GM18861 (cell line): ENCODE results near the gene KLK13.

Source experiments
- ATAC-seq: cut with Tn5 transposase; IDR thresholded peaks from one replicate; pipeline ENCODE4 v1.9.1; 2021; ENCODE audit not compliant: unreplicated experiment

KLK13 gene, protein sequence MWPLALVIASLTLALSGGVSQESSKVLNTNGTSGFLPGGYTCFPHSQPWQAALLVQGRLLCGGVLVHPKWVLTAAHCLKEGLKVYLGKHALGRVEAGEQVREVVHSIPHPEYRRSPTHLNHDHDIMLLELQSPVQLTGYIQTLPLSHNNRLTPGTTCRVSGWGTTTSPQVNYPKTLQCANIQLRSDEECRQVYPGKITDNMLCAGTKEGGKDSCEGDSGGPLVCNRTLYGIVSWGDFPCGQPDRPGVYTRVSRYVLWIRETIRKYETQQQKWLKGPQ

DNA sequence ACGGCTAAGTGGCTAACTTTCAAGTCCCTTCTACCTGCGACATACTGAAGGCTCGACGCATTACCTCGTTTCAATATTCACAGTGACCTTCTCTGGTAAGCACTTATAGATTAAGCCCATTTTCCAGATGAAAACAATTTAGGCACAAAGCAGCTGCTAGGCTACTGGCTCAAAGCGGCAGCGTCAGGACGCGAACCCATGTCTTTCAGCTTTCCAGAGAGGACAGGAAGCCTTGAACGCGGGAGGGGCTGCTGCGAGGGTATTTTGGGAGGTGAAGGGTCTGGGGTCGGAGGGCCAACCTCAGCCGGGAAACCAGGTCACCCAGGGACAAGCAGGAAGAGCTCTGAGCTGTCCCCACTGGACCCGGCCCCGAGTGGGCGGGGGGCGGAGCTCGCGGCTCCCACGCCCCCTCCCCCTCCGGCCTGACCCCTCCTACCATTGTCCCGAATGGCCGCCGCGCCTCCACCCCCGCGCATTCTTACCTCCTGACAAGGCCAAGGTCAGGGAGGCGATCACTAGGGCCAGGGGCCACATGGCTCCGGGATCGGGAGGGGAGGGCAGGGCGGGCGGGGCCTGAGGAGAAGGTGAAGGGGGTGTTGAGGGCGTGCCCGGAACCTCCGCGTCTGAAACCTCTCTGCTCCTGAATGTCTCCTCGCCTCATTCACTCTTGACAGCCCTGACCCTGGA lies at the start of gene KLK13:
Gene KLK13, minus strand, starts transcription at position 559 of the 687 bp plus-strand sequence. Its CDS starts 25 bp downstream, at position 534.
- ATAC-seq, result no peak

- ATAC-seq, result no peak
Measured at GRCh38 chr19:51114087-51114729, 49.3 kb upstream of the KLK13 start.

DNA sequence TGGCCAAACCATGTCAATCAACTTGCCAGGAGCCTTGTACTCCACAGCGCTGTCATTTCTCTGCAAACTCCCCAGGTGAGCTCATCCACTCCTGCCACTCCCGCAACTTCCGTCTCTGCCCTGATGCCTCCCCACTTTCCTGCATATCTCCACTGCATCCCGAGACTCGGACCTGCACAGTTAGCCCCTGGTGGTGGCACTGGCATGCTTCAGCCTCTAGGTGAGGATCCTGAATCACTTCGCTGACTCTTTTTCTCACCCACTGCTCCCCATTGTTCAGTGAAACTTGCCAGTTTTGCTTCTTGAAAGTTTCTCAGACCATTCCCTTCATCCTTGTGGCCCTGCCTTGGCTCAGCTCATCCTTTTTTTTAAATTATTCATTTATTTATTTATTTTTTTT lies 46.7 kb upstream of the KLK13 start:
- no peak for ATAC-seq

- no peak for ATAC-seq
Measured at GRCh38 chr19:51110666-51110971, 45.7 kb upstream of the KLK13 start.

- no peak for ATAC-seq
Measured at GRCh38 chr19:51108805-51109146, 43.9 kb upstream of the KLK13 start.

- peak; percentile 89 for ATAC-seq
Measured at GRCh38 chr19:51108066-51108804, 43.3 kb upstream of the KLK13 start, which contains the start of gene CTU1. CTU1 (minus strand) TSS chr19:51108409; CDS start chr19:51104569, 3,840 bp downstream.

DNA sequence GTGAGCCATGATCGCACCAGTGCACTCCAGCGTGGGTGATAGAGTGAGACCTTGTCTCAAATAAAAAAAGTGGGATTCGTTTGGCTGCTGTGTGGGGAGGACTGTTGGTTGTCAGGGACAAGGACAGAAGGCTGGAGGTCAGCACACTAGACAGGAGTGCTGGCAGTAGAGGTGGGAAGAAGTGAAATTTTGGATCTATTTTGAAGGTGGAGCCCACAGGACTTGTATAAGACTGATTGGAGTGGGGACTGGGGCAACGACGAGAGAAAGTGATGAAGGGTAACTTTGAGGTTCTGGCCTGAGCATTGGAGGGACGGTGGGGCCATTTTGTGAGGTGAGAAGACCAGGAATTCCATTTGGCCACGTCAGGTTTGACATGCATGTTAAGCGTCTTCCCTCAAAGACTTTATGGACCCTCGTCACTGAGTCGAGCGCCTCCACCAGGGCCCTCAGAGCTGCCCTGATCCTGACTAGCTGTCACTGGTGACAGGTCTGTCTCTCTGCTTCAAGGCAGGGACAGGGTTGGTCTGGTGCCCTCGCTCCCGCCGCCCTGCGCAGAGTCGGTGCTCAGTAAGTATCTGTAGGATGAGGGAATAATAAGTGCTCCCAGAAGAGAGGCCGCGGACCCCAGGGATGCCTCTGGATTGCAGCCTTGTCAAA lies 42.6 kb upstream of the KLK13 start:
- ATAC-seq, result no peak

- ATAC-seq, result no peak
Measured at GRCh38 chr19:51103926-51104341, 39.0 kb upstream of the KLK13 start.

- no peak for ATAC-seq
Measured at GRCh38 chr19:51102991-51103390, 38.1 kb upstream of the KLK13 start.

DNA sequence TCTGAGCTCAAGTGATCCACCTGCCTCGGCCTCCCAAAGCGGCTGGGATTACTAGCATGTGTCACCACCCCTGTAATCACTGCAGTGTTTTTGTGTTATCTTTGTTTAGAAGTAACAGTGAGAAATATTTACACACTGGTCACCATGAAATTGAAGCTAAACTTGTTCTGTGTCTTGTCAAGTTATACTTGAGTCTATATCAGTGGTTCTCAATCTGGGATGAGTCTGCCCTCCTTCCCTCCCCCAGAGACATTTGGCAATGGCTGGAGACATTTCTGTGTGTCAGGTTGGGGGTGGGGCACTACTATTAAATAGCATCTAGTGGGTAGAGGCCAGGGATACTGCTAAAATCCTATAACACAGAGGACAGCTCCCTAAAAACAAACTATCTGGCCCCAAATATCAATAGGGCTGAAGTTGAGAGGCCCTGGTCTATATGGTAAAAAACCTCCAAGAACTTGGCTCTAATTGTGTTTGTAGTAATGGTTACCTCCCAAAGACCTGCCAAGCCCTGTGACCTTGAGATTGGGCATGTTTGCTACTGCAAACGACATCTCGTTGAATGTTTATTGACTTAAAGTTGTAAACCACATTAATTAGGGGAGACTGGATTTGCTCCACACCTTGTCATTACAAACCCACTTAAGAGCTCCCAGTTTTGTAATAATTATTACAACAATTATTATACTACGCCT lies 36.4 kb upstream of the KLK13 start:
- ATAC-seq, result no peak

GRCh38 chr19:51100601-51101000 lies 35.7 kb upstream of the KLK13 start:
- ATAC-seq, result no peak

DNA sequence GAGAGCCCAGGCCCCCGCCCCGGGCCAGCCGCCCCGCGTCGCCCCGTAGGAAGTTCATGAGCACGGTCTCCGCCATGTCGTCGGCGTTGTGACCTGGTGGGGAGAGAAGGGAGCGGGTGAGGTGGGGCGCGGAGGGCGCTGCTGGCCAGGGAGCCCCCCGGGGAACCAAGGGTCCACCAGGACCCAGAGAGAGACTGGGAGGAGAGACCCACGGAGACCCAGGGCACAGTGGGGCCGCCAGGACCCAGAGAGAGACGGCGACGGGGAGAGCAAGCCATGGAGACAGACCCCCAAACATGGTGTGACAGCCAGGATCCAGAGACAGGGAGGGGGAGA lies 34.1 kb upstream of the KLK13 start:
- ATAC-seq, result no peak

DNA sequence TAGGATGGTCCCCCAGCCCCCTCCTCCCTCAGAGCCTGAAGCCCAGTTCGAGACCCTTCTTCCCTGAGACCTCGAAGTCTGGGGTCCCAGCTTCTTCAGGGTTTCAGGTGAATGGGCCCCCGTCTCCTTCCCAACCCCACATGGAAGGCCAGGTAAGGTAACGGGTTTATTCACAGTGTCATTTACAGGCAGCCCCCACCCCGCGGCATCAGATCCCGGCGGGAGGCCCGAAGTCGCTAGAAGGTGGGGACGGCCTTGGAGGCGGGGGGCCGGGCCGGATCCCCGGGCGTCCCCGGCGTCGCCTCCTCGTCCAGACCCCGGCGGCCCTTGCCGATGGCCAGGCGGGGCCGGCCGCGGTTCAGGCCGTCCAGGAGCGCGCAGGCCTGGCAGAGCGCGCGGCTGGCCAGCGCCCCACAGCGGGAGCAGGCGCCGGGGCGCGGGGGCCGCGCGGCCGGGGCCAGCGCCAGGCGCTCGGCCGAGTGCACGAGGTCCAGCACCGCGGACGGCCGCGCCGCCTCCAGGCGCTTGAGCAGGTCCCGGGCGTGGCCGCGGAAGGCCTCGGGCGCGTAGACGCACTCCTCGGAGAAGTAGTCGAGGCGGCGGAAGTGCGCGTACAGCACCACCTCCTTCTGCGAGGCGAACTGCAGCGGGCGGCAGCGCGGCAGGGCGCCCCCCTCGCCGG lies 33.6 kb upstream of the KLK13 start:
- no peak for ATAC-seq

GRCh38 chr19:51097796-51098195 lies 32.9 kb upstream of the KLK13 start:
- no peak for ATAC-seq

GRCh38 chr19:51097166-51097738 lies 32.4 kb upstream of the KLK13 start:
- no peak for ATAC-seq

DNA sequence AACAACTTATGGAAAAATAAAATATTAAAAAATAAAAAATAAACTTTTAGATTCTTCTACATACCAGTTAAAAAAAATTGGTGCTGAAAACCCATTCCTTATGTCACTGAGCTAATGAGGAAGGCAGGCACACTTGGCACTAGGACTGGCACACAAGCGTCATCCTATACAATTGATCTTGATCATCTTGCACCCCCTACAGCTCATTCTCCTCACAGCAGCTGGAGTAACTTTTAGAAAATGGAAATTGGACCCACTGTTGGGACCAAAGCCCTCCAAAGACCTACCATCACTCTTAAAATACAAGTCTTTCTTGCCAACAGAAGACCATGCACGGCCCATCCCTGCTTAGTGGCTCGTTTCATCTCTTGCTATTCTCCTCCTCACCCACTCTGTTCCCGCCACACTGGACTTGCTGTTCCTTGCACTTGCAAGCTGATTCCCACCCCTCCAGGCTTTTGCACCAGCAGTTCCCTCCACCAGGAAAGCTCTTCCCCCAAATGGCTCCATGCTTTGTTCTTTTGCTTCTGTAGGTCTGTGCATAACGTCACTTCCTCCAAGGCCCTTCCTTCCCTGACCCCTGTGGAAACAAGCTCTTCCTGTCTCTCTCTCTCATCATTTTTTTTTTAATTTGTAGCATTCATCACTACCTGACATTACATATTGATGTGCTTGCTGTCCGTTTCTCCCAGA lies 31.7 kb upstream of the KLK13 start:
- ATAC-seq, result no peak

- no peak for ATAC-seq
Measured at GRCh38 chr19:51094696-51095279, 29.9 kb upstream of the KLK13 start.

- ATAC-seq, result no peak
Measured at GRCh38 chr19:51093510-51094345, 28.8 kb upstream of the KLK13 start.
